Measurements from ENCODE around the gene NAP1L2.
"Not testable (repeated sequence)": the region's sequence is repeated elsewhere in the genome, so short reads cannot be mapped to it uniquely, and the experiment has no call there.

Gene NAP1L2

DNA sequence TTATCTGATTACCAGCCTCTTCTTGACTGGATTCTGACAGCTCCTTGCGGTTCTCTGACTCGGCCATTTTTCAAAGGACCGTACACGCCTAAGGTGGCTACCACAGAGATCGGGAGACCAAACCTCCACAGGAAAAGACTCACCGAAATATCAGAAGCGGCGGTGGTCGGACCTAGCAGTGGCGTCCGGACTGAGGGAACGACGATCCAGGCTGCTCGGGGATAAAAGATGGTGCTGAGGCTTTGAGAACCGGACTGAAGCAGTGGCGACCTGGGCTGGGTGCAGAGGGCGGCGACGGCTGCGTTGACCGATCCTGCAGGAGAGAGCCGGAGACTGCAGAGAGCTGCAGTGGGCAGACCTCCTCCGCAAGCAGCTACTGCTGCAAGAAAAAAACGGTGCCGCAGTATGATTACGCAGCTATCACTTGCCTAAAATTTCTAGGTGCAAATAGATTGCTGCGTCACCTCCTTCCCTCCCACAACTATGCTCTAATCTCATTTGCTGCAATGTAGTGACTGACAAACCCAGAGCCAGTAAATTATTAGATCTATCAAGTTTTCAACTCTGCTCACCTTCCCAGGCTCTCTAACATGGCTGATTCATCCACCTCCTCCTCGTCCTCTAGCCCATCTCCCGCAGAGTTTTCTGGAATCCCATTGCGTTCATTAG, at the start of gene NAP1L2:
TSS of gene NAP1L2 (minus strand) at position 426 of the 669 bp plus-strand sequence. CDS start at position 67, 359 bp downstream.
- peak in 2 of 3 experiments; percentile 0 to 2 for DNase-seq (ENCODE audit: low read depth in 2 of 3, low spot score in 2 of 3)

DNA sequence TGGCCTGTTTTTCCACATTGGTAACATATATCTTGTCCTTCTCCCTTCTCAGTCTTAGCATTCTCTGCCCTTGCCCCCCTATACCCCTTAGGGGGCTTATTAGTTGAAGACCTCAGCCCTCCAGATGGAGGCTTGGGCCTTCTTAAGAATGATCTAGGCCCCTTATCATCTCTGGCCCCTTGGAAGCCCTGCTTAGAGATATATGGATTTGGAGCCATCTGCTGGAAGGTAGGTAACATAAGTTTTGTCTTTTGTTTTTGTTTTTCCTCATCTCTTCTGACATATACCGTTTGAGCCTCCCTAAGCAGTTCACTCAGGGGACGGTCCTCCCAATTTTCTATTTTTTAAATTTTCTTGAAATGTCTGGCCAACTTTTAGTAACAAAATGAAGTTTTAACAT, 48.3 kb upstream of the NAP1L2 start:
- no peak for DNase-seq (ENCODE audit: low read depth in 2 of 3, low spot score in 2 of 3)

- DNase-seq (ENCODE audit: low read depth in 2 of 3, low spot score in 2 of 3), result no peak
These were observed 24.6 kb upstream of the NAP1L2 start for GRCh38 chrX:73239242-73239641.

DNA sequence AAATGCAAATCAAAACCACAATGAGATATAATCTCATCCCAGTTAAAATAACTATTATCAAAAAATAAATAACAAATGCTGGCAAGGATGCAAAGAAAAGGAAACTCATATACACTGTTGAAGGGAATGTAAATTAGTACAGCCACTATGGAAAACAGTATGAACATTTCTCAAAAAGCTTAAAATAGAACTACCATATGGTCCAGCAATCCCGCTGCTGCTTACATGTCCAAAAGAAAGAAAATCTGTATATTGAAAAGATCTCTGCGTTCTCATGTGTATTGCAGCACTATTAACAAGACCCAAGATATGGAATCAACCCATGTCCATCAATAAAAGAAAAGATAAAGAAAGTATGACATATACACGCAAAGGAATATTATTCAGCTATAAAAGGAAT, 3.0 kb upstream of the NAP1L2 start:
- no peak for DNase-seq (ENCODE audit: low read depth in 2 of 3, low spot score in 2 of 3)

DNA sequence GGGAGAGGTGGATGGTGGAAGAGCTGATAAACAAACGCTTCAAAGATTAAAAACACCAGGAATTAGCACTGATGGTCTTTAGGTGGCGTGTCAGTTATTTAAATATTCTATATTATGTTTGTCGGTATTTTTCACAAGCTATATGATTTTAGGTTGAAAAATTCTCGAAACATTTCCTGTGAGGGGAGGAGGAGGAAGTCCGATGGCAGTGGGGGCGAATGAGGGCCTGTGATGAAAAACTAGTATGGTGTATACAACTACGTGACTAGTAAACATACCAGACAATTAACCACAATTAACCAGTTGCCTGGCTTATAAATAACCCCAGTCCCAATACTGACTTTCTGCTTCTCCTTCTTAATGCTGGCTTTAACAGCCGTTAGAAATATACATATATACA, 595 bp upstream of the NAP1L2 start:
- DNase-seq (ENCODE audit: low read depth in 2 of 3, low spot score in 2 of 3), result no peak

GRCh38 chrX:73213734-73214425, 771 bp downstream of the NAP1L2 start:
- DNase-seq (ENCODE audit: low read depth in 2 of 3, low spot score in 2 of 3), result no peak

DNA sequence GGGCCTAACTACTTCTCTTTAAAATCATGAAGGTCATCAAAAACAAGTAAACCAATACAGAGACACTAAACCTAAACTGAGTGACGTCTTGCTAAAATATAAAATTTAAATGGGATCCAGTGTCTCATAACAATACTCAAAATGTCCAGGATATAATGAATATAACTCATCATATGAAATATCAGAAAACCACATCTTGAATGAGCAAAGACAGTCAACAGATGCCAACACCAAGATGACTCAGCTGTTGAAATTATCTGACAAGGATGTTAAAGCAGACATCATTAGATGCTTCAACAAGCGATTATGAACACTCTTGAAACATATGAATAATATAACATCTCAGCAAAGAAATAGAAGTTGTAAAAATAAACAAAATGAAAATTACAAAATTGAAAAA, 8.3 kb downstream of the NAP1L2 start:
- DNase-seq (ENCODE audit: low read depth in 2 of 3, low spot score in 2 of 3), result no peak

DNA sequence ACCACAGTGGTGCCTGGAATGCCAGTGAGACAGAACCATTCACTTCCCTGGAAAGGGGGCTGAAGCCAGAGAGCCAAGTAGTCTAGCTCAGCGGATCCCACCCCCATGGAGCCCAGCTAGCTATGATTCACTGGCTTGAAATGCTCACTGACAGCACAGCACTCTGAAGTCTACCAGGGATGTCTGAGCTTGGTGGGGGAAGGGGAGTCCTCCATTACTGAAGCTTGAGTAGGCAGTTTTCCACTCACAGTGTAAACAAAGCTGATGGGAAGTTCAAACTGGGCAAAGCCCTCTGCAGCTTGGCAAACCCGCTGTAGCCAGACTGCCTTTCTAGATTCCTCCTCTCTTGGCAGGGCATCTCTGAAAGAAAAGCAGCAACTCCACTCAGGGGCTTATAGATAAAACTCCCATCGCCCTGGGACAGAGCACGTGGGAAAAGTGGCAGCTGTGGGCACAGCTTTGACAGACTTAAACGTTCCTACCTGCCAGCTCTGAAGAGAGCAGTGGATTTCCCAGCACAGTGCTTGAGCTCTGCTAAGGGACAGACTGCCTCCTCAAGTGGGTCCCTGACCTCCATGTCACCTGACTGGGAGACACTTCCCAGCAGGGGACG, 32.0 kb downstream of the NAP1L2 start:
- DNase-seq (ENCODE audit: low read depth in 2 of 3, low spot score in 2 of 3), result no peak

DNA sequence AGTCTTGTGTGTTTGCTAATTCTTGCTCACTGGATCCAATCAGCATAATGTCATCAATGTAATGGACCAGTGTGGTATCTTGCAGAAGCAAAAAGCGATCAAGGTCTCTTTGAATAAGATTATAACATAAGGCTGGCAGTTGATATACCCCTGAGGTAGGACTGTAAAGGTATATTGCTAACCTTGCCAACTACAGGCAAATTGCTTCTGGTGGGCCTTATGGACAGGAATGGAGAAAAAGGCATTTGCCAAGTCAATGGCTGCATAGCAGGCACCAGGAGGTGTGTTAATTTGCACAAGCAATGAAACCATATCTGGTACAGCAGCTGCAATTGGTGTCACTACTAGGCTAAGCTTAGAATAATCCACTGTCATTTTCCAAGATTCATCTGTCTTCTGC, 45.7 kb downstream of the NAP1L2 start:
- DNase-seq (ENCODE audit: low read depth in 2 of 3, low spot score in 2 of 3), result not testable (repeated sequence)

Data from activated CD8-positive, alpha-beta memory T cell treated with anti-CD3 and anti-CD28 coated beads for 48 hours (primary cell).